Measurements from ENCODE around the gene KEAP1.
"Not testable (repeated sequence)": the region's sequence is repeated elsewhere in the genome, so short reads cannot be mapped to it uniquely, and the experiment has no call there.

KEAP1 gene

GRCh38 chr19:10503002-10503789 is at the start of gene KEAP1:
Gene KEAP1, minus strand, starts transcription at chr19:10503356. Its CDS starts 3,323 bp downstream, at chr19:10500033.
- DNase-seq (ENCODE audit: extremely low read depth in 1 of 2, low read depth in 1 of 2): no peak

DNA sequence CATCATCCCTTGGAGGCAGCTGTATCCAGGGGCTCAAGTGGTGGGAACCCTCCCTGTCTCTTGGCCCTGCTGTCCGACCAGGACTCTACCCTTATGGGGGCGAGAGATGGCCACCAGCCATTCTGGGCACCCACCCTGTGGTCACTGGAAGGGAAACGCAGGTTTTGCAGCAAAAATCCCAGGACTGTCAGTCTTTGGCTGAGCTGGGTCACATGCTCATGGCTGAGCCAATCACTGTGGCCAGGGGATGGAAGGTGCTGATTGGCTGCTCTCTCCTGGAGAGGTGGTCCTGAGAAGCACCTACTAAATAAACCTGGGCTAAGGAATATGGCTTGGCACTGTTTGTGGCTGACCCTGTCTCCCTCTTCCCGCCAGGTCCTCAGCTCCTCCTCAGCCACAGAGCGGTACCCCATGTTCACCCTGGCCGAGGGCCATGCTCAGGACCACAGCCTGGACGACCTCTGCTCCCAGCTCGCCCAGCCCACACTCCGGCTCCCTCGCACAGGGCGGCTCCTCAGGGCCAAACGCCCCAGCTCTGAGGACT is 49.4 kb upstream of the KEAP1 start:
- DNase-seq (ENCODE audit: extremely low read depth in 1 of 2, low read depth in 1 of 2): no peak

DNA sequence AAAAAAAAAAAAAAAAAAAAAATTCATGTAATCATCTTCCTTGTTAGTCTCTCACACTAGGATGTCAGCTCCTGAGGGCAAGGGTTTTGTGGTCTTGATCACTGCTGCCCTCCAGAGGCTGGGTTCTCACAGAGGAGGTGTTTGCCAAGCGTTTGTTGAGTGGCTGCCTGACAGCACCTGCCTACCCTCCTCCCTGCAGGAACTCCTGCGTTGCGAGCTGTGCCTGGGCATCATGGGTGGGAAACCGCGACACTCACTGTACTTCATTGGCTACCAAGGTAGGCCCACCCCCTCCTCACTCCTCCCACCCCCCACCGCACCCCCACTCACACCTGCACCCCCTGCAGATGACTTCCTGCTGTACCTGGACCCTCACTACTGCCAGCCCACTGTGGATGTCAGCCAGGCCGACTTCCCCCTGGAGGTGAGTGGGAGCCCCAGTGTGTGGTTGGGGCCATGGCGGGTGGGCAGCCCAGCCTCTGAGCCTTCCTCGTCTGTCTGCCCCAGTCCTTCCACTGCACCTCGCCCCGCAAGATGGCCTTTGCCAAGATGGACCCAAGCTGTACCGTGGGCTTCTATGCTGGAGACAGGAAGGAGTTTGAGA is 48.6 kb upstream of the KEAP1 start:
- no peak for DNase-seq (ENCODE audit: extremely low read depth in 1 of 2, low read depth in 1 of 2)

- not testable (repeated sequence) for DNase-seq (ENCODE audit: extremely low read depth in 1 of 2, low read depth in 1 of 2)
Observed at GRCh38 chr19:10551006-10551405, 47.9 kb upstream of the KEAP1 start.

GRCh38 chr19:10550336-10550735 is 47.2 kb upstream of the KEAP1 start:
- no peak for DNase-seq (ENCODE audit: extremely low read depth in 1 of 2, low read depth in 1 of 2)

GRCh38 chr19:10549733-10550132 is 46.6 kb upstream of the KEAP1 start:
- DNase-seq (ENCODE audit: extremely low read depth in 1 of 2, low read depth in 1 of 2): no peak

GRCh38 chr19:10548746-10549276 is 45.7 kb upstream of the KEAP1 start:
- DNase-seq (ENCODE audit: extremely low read depth in 1 of 2, low read depth in 1 of 2): no peak

DNA sequence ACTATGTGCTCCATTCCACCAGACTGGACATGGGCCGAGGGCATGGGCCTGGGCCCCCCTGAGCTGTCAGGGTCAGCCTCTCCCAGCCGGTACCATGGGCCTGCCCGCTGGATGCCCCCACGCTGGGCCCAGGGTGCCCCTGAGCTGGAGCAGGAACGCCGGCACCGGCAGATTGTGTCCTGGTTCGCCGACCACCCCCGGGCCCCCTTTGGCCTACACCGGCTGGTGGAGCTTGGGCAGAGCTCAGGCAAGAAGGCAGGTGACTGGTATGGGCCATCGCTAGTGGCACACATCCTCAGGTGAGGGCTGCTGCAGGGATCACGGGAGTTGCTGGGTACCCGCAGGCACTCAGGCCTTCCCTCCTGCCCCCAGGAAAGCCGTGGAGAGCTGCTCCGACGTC is 43.7 kb upstream of the KEAP1 start:
- no peak for DNase-seq (ENCODE audit: extremely low read depth in 1 of 2, low read depth in 1 of 2)

DNA sequence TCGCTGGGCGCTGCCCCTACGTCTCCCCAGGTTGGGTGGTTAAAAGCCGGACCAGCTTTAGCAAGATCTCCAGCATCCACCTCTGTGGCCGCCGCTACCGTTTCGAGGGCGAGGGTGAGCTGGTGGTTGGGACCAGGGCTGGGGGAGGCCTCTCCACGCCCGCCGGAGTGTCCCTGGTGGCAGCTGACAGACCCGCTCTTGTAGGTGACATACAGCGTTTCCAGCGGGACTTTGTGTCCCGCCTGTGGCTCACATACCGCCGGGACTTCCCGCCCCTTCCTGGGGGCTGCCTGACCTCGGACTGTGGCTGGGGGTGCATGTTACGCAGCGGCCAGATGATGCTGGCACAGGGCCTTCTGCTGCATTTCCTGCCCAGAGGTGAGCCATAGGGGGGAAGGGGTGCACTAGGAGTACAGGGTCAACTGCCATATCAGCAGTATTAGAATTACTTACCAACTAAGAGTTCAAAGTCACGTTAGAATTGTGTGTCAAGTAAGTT is 41.6 kb upstream of the KEAP1 start:
- DNase-seq (ENCODE audit: extremely low read depth in 1 of 2, low read depth in 1 of 2): no peak

- DNase-seq (ENCODE audit: extremely low read depth in 1 of 2, low read depth in 1 of 2): no peak
Observed at GRCh38 chr19:10544242-10544752, 41.1 kb upstream of the KEAP1 start.

DNA sequence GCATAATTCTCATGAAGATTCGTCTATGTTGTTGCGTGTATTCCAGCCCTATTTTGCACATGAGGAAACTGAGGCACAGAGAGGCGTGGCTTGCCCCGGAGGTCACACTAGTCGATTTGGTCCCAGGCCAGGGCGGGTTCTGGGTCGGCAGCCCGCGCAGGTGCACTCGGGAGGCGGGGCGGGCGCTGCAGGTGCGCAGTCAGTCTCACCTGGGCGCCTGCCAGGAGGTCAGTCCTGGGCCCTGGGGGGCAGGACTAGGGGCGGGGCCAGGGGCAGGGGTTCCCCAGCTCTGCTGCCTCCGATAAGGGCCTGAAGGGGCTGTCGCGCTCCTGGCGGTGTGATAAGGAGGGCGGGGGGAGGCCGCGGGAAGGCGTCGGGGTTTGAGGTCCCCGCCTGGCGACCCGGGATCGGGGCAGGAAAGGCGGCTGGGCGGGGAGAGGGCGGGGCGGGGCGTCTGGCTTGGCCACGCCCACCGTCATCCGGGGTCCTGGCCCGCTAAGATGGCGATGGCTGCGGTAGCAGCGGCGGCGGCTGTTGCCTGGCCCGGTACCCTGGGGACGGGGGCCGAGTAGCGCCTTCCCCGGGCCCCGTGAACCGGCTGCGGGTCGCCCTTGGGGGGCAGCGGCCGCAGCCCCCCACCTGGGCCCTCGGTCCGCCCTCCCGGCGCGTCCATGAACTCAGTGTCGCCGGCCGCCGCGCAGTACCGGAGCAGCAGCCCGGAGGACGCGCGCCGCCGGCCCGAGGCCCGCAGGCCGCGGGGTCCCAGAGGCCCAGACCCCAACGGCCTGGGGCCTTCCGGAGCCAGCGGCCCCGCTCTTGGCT is 40.5 kb upstream of the KEAP1 start, which contains the start of gene ATG4D:
ATG4D (plus strand) TSS at position 485 of the 822 bp plus-strand sequence; CDS start at position 672, 187 bp downstream.
- peak; percentile 34 to 75 for DNase-seq (ENCODE audit: extremely low read depth in 1 of 2, low read depth in 1 of 2)

GRCh38 chr19:10543059-10543419 is 39.9 kb upstream of the KEAP1 start:
- no peak for DNase-seq (ENCODE audit: extremely low read depth in 1 of 2, low read depth in 1 of 2)

DNA sequence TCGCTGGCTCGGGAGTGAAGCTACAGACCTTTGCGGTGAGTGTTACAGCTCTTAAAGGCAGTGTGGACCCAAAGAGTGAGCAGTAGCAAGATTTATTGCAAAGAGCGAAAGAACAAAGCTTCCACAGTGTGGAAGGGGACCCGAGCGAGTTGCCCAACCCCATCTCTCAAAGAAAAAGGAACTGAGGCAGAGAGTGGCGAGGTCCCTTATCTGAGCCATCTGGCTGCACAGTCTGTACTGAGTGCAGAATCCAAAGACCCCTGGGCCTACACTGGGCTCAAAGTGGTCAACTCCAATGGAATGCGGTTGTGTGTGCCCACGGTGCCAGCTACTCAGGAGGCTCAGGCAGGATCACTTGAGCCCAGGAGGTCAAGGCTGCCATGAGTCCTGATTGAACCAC is 35.9 kb upstream of the KEAP1 start:
- not testable (repeated sequence) for DNase-seq (ENCODE audit: extremely low read depth in 1 of 2, low read depth in 1 of 2)

- no peak for DNase-seq (ENCODE audit: extremely low read depth in 1 of 2, low read depth in 1 of 2)
Observed at GRCh38 chr19:10538204-10538983, 35.2 kb upstream of the KEAP1 start.

GRCh38 chr19:10537668-10538067 is 34.5 kb upstream of the KEAP1 start:
- no peak for DNase-seq (ENCODE audit: extremely low read depth in 1 of 2, low read depth in 1 of 2)

- no peak for DNase-seq (ENCODE audit: extremely low read depth in 1 of 2, low read depth in 1 of 2)
Observed at GRCh38 chr19:10535613-10536012, 32.5 kb upstream of the KEAP1 start.

DNA sequence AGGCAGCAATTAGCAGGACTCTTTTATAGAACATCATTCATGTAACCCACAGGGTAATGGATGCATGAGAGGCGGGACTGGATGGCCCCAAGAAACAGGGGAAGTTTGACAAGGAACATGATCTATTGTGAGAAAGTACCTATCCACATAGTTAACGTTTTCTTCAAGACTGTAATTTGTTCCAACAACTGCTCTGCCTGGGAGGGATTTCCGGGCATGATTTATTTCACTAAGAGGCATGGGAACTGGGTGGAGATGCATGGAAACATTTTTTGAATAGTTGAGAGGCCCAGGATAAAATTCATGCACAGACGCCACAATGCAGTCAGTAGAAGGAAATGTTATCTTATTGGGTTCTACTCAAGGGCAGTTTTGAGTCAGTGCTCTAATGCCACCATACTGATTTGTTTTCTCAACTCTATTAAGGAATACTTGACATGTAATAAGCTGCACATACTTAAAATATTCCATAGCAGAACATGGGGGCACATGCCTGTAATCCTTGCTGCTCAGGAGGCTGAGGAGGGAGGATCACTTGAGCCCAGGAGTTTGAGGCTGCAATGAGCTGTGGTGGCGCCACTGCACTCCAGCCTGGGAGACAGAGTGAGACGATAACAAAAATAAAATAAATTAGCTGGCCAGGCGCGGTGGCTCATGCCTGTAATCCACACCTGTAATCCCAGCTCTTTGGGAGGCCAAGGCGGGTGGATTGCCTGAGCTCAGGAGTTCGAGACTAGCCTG is 30.7 kb upstream of the KEAP1 start:
- DNase-seq (ENCODE audit: extremely low read depth in 1 of 2, low read depth in 1 of 2): no peak

DNA sequence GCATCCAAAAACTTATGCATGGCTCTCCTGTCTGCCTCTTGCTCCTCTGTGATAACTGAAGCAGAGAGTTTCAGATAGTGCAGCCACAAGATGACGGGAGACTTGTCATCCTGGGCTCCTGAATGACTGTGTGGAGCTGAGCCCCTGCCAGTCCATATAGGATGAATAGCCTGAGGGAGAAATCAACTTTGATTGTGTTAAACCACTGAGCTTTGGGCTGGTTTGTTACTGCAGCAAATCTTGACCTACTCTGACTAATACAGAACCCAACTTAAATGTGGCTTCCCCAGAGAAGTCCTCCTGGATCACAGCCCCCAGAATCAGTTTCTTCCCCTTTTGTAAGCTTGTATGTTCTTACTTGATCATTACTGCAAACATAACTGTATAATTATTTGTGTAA is 29.3 kb upstream of the KEAP1 start:
- DNase-seq (ENCODE audit: extremely low read depth in 1 of 2, low read depth in 1 of 2): no peak

DNA sequence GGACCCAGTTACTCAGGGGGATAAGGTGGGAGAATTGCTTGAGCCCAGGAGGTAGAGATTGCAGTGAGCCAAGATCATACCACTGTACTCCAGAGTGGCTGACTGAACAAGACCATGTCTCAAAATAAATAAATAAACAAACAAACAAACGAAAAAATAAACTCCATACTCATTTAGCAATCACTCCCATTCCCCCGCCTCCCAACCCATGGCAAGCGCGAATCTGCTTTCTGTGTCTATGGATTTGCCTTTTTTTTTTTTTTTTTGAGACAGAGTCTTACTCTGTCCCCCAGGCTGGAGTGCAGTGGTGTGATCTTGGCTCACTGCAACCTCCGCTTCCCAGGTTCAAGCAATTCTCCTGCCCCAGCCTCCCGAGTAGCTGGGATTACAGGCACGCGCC is 23.7 kb upstream of the KEAP1 start:
- not testable (repeated sequence) for DNase-seq (ENCODE audit: extremely low read depth in 1 of 2, low read depth in 1 of 2)
